ENCODE measurements around the gene CCDC57. TPM values are rescaled to one million over a fixed set of nuclear protein-coding genes. Genes with fewer than 3 reads are reported as not detected.

The CCDC57 gene
- total and polyA plus RNA-seq, 9 of the 15 experiments (the other 6 are each of a cell fraction or from before 2014, with no cell fraction given), result 0.83 to 36.2 (median 13.6) TPM

- no peak for TF ChIP-seq TGIF2 (CRISPR knock-in tag; IDR thresholded peaks at IDR 0.05)
- no peak for TF ChIP-seq U2AF1 (optimal IDR thresholded peaks at IDR 0.05; ENCODE audit: low read depth, low read length)
- no peak for TF ChIP-seq ZNF239 (CRISPR knock-in tag; IDR thresholded peaks at IDR 0.05)
- TF ChIP-seq PHF21A (IDR thresholded peaks at IDR 0.05; ENCODE audit: borderline replicate concordance, low read depth), result no peak
- TF ChIP-seq SMAD1 (IDR thresholded peaks at IDR 0.05; ENCODE audit: low read depth, low read length, partially characterized antibody), result no peak
- no peak for TF ChIP-seq KDM4B (IDR thresholded peaks at IDR 0.05; ENCODE audit: borderline replicate concordance in 2 of 2, low read depth in 1 of 2)
- no peak for TF ChIP-seq TARDBP (IDR thresholded peaks at IDR 0.05)
- TF ChIP-seq FOXA1 (IDR thresholded peaks at IDR 0.05; ENCODE audit: borderline replicate concordance), result no peak
- TF ChIP-seq ZNF41 (CRISPR knock-in tag; conservative IDR thresholded peaks at IDR 0.05), result no peak
- TF ChIP-seq ADNP (tag; IDR thresholded peaks at IDR 0.05), result no peak
- TF ChIP-seq XRCC5 (IDR thresholded peaks at IDR 0.05; ENCODE audit: low read depth, low read length), result no peak
- no peak for TF ChIP-seq ZNF282 (CRISPR knock-in tag; IDR thresholded peaks at IDR 0.05)
- no peak for TF ChIP-seq NONO (IDR thresholded peaks at IDR 0.05; ENCODE audit: low read depth in 2 of 2, low read length in 1 of 2)
- TF ChIP-seq POLR3A (IDR thresholded peaks at IDR 0.05; ENCODE audit: borderline replicate concordance, extremely low read depth, insufficient read depth, insufficient read length), result no peak
- TF ChIP-seq ZNF217 (CRISPR knock-in tag; IDR thresholded peaks at IDR 0.05), result no peak
- no peak for TF ChIP-seq STAT6 (CRISPR knock-in tag; IDR thresholded peaks at IDR 0.05)
- no peak for TF ChIP-seq ETS1 (conservative IDR thresholded peaks at IDR 0.05; ENCODE audit: control insufficient read depth, low read depth, low read length)
- no peak for TF ChIP-seq SRSF3 (IDR thresholded peaks at IDR 0.05; ENCODE audit: insufficient read depth, low read length)
- no peak for TF ChIP-seq HMBOX1 (IDR thresholded peaks at IDR 0.05)
- TF ChIP-seq ZKSCAN8 (CRISPR knock-in tag; IDR thresholded peaks at IDR 0.05), result no peak
- no peak for TF ChIP-seq MXI1 (IDR thresholded peaks at IDR 0.05; ENCODE audit: low read depth, low read length)
- no peak for TF ChIP-seq ZNF134 (CRISPR knock-in tag; conservative IDR thresholded peaks at IDR 0.05)
- no peak for TF ChIP-seq BACH1 (tag; IDR thresholded peaks at IDR 0.05)
- no peak for TF ChIP-seq ZNF444 (CRISPR knock-in tag; IDR thresholded peaks at IDR 0.05)
- no peak for TF ChIP-seq ESRRB (CRISPR knock-in tag; IDR thresholded peaks at IDR 0.05; ENCODE audit: borderline replicate concordance)
- TF ChIP-seq TCF3 (CRISPR knock-in tag; IDR thresholded peaks at IDR 0.05), result peak; percentile 61
These were observed 11.7 kb downstream of the CCDC57 start (continued) for GRCh38 chr17:82200743-82201497.
